Vagina (tissue), 2 donors: ENCODE measurements around the gene DCUN1D2. TPM values are rescaled to one million over a fixed set of nuclear protein-coding genes. Genes with fewer than 3 reads are reported as not detected.

Experiments
- DNase-seq, 2 donors: peaks; one replicate each; pipeline ENCODE4 v3.0.0-alpha.2; 2017; ENCODE audit errors: extremely low spot score in 2 of 2
- H3K27ac ChIP-seq: fragments of 200-600 bp; sonication (generic); one replicate; pipeline ENCODE4 v1.5.1; 2019
- H3K27me3 ChIP-seq: fragments of 200-600 bp; sonication (generic); one replicate; pipeline ENCODE4 v1.5.1; 2019
- H3K36me3 ChIP-seq, 2 donors: fragments of 200-600 bp; sonication (generic); one replicate each; pipeline ENCODE4 v1.5.1; 2017 to 2019
- H3K4me1 ChIP-seq: fragments of 200-600 bp; sonication (generic); one replicate; pipeline ENCODE4 v1.5.1; 2019
- H3K4me3 ChIP-seq, 2 donors: fragments of 200-600 bp; sonication (generic); 1 replicate in 1 of 2; 2 replicates in 1 of 2; pipeline ENCODE4 v1.5.1; 2016 to 2019
- H3K9me3 ChIP-seq: fragments of 200-600 bp; sonication (generic); one replicate; pipeline ENCODE4 v1.5.1; 2019
- CTCF ChIP-seq, 3 experiments: fragments of 450-650 bp in 2 of 3; fragments of 200-600 bp in 1 of 3; sonication (generic) in 1 of 3; IDR thresholded peaks; one replicate each; pipeline ENCODE4 v1.5.1; 2017 to 2019; ENCODE audit warnings: antibody characterized with exemption in 3 of 3, mild to moderate bottlenecking in 2 of 3, moderate library complexity in 2 of 3
- POLR2A ChIP-seq, 2 donors: fragments of 450-650 bp; IDR thresholded peaks; one replicate each; pipeline ENCODE4 v1.6.1; 2017; ENCODE audit warnings: antibody characterized with exemption in 2 of 2, mild to moderate bottlenecking in 2 of 2, moderate library complexity in 2 of 2
- POLR2AphosphoS5 ChIP-seq, 2 donors: sonication (generic); formaldehyde crosslinking; IDR thresholded peaks; one replicate each; pipeline ENCODE4 v1.9.0; 2017; ENCODE audit warnings: antibody characterized with exemption in 2 of 2, mild to moderate bottlenecking in 2 of 2, low read depth in 1 of 2; ENCODE audit not compliant: insufficient read depth in 1 of 2
- intact Hi-C: fragments of 100-400 bp; cut with DNase I; formaldehyde crosslinking; loops from one replicate; pipeline ENCODE4 v1.15.1; 2023
- total RNA-seq: library from RNA; depleted of rRNA; stranded (reverse); fragments of >200 nt; gene quantifications from one replicate; pipeline ENCODE4 v1.2.3, GENCODE V29; 2016

Gene DCUN1D2
- total RNA-seq, 1 donor from 2014 or later, result 13.3 TPM

- no peaks in the 10 kb centered on the region for H3K36me3 ChIP-seq
- TF ChIP-seq POLR2AphosphoS5 (IDR thresholded peaks at IDR 0.05; ENCODE audit: insufficient read depth in 1 of 2, low read depth in 1 of 2), result no peak
- H3K4me1 ChIP-seq, result peaks cover 4% of the 10 kb centered on the region
- H3K27me3 ChIP-seq, result no peaks in the 10 kb centered on the region
- no peaks in the 10 kb centered on the region for H3K9me3 ChIP-seq
- no peak overlapping the region for H3K4me3 ChIP-seq
- intact Hi-C loops, result no loop called here
- no peak overlapping the region for H3K27ac ChIP-seq
- DNase-seq, result no peak
These were observed 60.0 kb downstream of the DCUN1D2 start for GRCh38 chr13:113430378-113431110.

GRCh38 chr13:113429608-113429985 is 60.9 kb downstream of the DCUN1D2 start:
- H3K4me1 ChIP-seq, result peaks cover 4% of the 10 kb centered on the region
- H3K9me3 ChIP-seq, result no peaks in the 10 kb centered on the region
- TF ChIP-seq POLR2AphosphoS5 (IDR thresholded peaks at IDR 0.05; ENCODE audit: insufficient read depth in 1 of 2, low read depth in 1 of 2) (no peak), CTCF (IDR thresholded peaks at IDR 0.05) (no peak), POLR2A (IDR thresholded peaks at IDR 0.05) (no peak)
- H3K36me3 ChIP-seq, result no peaks in the 10 kb centered on the region
- DNase-seq, result no peak
- intact Hi-C loops, result no loop called here
- no peaks in the 10 kb centered on the region for H3K27me3 ChIP-seq
- no peak overlapping the region for H3K27ac ChIP-seq
- no peak overlapping the region for H3K4me3 ChIP-seq

GRCh38 chr13:113428871-113429607 is 61.5 kb downstream of the DCUN1D2 start:
- no peak overlapping the region for H3K4me3 ChIP-seq
- no peaks in the 10 kb centered on the region for H3K27me3 ChIP-seq
- H3K27ac ChIP-seq, result peak overlapping the region; percentile 69
- no peak for TF ChIP-seq CTCF (IDR thresholded peaks at IDR 0.05)
- no peaks in the 10 kb centered on the region for H3K36me3 ChIP-seq
- H3K9me3 ChIP-seq, result no peaks in the 10 kb centered on the region
- DNase-seq, result no peak
- intact Hi-C loops, result no loop called here
- peaks cover 4% of the 10 kb centered on the region for H3K4me1 ChIP-seq

GRCh38 chr13:113428469-113428865 is 62.0 kb downstream of the DCUN1D2 start:
- no peak overlapping the region for H3K4me3 ChIP-seq

More at GRCh38 chr13:113428469-113428865, 62.0 kb downstream of the DCUN1D2 start:
- intact Hi-C loops, result no loop called here
- TF ChIP-seq CTCF (IDR thresholded peaks at IDR 0.05), result no peak
- TF ChIP-seq POLR2AphosphoS5 (IDR thresholded peaks at IDR 0.05; ENCODE audit: insufficient read depth in 1 of 2, low read depth in 1 of 2), result peak in 1 of 2 donors; percentile 5
- no peak for TF ChIP-seq POLR2A (IDR thresholded peaks at IDR 0.05)
- peak overlapping the region; percentile 69 for H3K27ac ChIP-seq
- H3K36me3 ChIP-seq, result no peaks in the 10 kb centered on the region
- H3K27me3 ChIP-seq, result no peaks in the 10 kb centered on the region
- peaks cover 4% of the 10 kb centered on the region for H3K4me1 ChIP-seq
- no peaks in the 10 kb centered on the region for H3K9me3 ChIP-seq
- DNase-seq, result no peak
